ENCODE results near the gene SLC35C1. TPM values are rescaled to one million over a fixed set of nuclear protein-coding genes. Genes with fewer than 3 reads are reported as not detected.
A peak's percentile ranks its signal among the peaks of the same experiment; 100 is the strongest.

SLC35C1 gene
- total RNA-seq, 4 donors from 2014 or later = 24.8 to 68.8 (median 62.0) TPM

GRCh38 chr11:45771566-45772448 lies 33.1 kb upstream of the SLC35C1 start:
- peak; percentile 79 to 92 (median 88) for DNase-seq
- H3K27me3 ChIP-seq = no peaks in the 10 kb centered on the region
- TF ChIP-seq CTCF (IDR thresholded peaks at IDR 0.05) (peak; percentile 72 to 90 (median 86)), POLR2A (IDR thresholded peaks at IDR 0.05) (peak in 1 of 2 donors; percentile 22)
- H3K36me3 ChIP-seq = no peaks in the 10 kb centered on the region
- no peaks in the 10 kb centered on the region for H3K9me3 ChIP-seq
- H3K4me1 ChIP-seq = peaks cover 0 to 7% (median 5%) of the 10 kb centered on the region in 4 donors
- H3K4me3 ChIP-seq = peak overlapping the region; percentile 36 to 63 (median 57)
- peak overlapping the region; percentile 24 to 68 (median 50) for H3K27ac ChIP-seq

- H3K27ac ChIP-seq = peak overlapping the region in 1 of 4 donors; percentile 59
- H3K9me3 ChIP-seq = no peaks in the 10 kb centered on the region
- H3K4me1 ChIP-seq = peaks cover 0 to 7% (median 5%) of the 10 kb centered on the region in 4 donors
- TF ChIP-seq POLR2A (IDR thresholded peaks at IDR 0.05) (no peak), CTCF (IDR thresholded peaks at IDR 0.05) (no peak)
- no peak for DNase-seq
- no peaks in the 10 kb centered on the region for H3K27me3 ChIP-seq
- H3K36me3 ChIP-seq = no peaks in the 10 kb centered on the region
- H3K4me3 ChIP-seq = no peak overlapping the region
Observed at GRCh38 chr11:45772449-45772774, 32.5 kb upstream of the SLC35C1 start.

DNA sequence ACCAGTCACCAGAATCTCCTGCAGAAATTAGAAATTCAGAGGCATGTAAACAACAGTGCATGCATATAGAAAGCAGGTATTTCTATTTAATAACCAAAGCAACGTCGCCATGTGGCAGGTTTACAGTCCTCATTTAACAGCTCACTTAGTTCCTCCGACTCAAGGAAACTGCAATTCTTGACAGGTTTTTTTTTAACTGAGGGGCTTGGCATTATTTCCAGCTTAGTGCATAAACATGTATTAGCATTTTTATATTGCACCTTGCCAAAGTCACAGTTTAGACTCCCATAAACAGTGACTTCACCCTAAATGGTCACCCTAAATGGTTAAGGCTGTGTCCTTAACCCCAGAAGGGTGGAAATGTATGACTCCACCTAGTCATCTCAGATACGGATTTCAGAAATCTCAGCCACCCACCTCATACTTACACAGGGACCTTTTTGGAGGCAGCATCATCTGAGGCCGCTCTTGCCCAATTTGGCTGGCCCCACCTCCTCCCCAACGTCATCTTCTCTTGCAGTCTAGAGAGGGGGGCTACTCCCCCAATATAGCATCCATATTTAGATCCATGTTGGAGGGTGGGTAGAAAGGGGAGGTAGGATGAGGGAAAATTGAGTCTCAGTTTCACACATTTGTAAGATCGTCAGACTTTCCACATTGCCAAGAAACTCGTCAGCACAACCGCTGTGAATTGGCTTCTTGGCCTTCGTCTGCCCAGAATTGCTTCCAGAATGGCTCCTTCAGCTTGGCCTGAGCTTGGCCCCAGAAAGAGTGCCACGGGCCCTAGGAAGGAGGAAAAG lies 31.8 kb upstream of the SLC35C1 start:
- Histone ChIP-seq H3K9me3 (no peaks in the 10 kb centered on the region), H3K4me3 (no peak overlapping the region), H3K36me3 (no peaks in the 10 kb centered on the region), H3K27ac (no peak overlapping the region), H3K4me1 (peaks cover 0 to 7% (median 5%) of the 10 kb centered on the region in 4 donors), H3K27me3 (no peaks in the 10 kb centered on the region)
- DNase-seq = no peak
- TF ChIP-seq CTCF (IDR thresholded peaks at IDR 0.05) = no peak
- no peak for TF ChIP-seq POLR2A (IDR thresholded peaks at IDR 0.05)

- no peaks in the 10 kb centered on the region for H3K36me3 ChIP-seq
- no peak for TF ChIP-seq CTCF (IDR thresholded peaks at IDR 0.05)
- no peak for TF ChIP-seq POLR2A (IDR thresholded peaks at IDR 0.05)
Observed at GRCh38 chr11:45773786-45774655, 30.9 kb upstream of the SLC35C1 start.

GRCh38 chr11:45774786-45775185 lies 30.2 kb upstream of the SLC35C1 start:
- TF ChIP-seq CTCF (IDR thresholded peaks at IDR 0.05) (no peak), POLR2A (IDR thresholded peaks at IDR 0.05) (no peak)

More at GRCh38 chr11:45773786-45774655, 30.9 kb upstream of the SLC35C1 start:
- DNase-seq = no peak
- H3K4me1 ChIP-seq = peaks cover 0 to 7% (median 5%) of the 10 kb centered on the region in 4 donors
- H3K27me3 ChIP-seq = no peaks in the 10 kb centered on the region
- H3K9me3 ChIP-seq = no peaks in the 10 kb centered on the region
- no peak overlapping the region for H3K27ac ChIP-seq
- no peak overlapping the region for H3K4me3 ChIP-seq

More at GRCh38 chr11:45774786-45775185, 30.2 kb upstream of the SLC35C1 start:
- Histone ChIP-seq H3K9me3 (no peaks in the 10 kb centered on the region), H3K36me3 (no peaks in the 10 kb centered on the region), H3K4me1 (peaks cover 0 to 7% (median 5%) of the 10 kb centered on the region in 4 donors), H3K4me3 (no peak overlapping the region), H3K27ac (no peak overlapping the region), H3K27me3 (no peaks in the 10 kb centered on the region)
- no peak for DNase-seq
